GM21825 (cell line): Measurements from ENCODE around the gene SPATA25.
"Not testable (repeated sequence)": the region's sequence is repeated elsewhere in the genome, so short reads cannot be mapped to it uniquely, and the experiment has no call there.

Experiments used
- ATAC-seq: cut with Tn5 transposase; IDR thresholded peaks from one replicate; pipeline ENCODE4 v1.9.1; 2021; ENCODE audit warnings: mild to moderate bottlenecking, moderate library complexity; ENCODE audit not compliant: unreplicated experiment

SPATA25 gene

DNA sequence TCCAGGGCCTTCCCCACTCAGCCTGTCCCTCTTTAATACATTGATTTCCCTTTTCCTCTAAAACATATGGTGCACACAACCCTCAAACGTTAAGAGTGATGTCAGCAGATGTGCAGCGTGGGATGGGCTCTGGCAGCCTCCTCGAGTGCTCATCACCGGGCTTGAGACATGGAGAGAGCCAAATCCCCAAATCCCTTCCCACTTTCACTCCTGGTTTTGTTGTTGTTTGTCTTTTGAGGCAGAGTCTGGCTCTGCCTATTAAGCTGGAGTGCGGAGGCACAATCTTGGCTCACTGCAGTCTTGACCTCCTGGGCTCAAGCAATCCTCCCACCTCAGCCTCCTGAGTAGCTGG, 30.3 kb upstream of the SPATA25 start:
- ATAC-seq, result no peak

DNA sequence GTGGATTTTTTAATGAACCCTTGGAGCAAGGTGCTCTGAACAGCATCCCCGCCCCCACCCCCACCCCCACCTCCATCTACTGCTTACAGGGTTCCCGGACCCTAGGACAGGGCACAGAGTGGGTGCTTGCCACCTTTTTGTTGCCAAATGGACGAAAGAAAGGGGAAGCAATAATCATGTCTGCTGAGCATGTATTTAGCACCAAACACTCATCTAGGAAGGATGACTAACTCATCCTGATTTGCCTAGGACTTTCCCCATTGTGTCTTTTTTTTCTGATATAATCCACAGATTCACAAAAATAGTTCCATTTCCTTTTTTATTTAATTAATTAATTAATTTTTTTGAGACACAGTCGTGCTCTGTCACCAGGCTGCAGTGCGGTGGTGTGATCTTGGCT, 25.7 kb upstream of the SPATA25 start:
- ATAC-seq, result no peak

DNA sequence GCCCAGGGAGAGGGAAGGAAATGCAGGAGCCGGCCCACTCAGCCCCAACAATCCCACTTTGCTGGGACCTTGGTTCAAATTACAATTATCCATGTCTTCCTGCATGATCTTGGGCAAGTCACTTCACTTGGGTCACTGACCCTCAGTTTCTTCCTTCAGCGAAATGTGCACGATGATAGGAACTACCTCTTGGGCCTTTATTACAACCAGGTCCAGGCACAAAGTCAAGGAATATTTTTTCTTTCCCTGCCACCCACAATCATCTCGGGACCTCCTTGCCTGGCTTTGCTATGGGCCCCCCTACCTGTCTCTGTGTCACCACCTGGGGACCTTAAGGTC, 24.9 kb upstream of the SPATA25 start:
- ATAC-seq, result no peak

DNA sequence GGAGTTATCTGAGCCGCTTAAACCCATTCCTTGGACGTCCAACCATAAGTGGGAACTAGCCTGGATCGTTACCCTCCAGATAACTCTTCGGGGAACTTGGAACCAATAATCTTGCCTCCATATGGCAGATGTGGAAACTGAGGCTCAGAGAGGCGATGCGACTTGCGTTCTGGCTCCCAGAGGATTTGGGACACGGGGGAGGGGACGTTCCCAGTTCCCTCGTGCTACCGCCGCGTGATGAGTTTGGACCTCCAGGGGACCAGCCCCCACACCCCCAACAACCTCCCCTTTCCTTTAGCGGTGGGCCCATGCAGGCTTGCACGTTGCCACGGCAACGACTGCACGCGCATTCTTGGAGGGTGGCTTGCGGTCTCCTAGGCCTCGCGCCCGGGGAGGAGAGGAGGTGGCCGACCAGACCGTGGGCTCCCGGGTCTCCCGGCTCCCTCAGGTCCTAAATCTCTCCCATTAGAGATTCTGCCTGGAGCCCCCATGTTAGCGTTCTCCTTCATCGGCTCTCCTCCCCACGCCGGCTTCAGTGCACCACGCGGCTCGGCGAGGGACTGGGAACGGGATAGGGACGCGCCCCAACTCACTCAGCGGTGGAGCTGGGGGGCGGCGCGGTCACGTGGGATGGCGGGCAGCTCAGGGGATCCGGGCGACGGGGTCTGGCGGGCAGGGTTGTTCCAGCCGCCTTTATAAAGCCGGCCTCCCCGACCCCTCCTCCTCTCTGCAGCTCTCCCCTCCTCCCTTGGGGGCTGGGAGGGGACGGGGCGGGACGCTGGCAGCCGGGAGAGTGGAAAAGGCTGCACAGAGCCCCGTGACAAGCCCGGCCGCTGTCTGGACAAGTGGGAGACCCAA, 24.3 kb upstream of the SPATA25 start, which contains the start of gene PLTP:
Gene PLTP, minus strand, starts transcription at position 670 of the 858 bp plus-strand sequence. CDS start 703 bp downstream, outside the sequence.
- ATAC-seq, result no peak

DNA sequence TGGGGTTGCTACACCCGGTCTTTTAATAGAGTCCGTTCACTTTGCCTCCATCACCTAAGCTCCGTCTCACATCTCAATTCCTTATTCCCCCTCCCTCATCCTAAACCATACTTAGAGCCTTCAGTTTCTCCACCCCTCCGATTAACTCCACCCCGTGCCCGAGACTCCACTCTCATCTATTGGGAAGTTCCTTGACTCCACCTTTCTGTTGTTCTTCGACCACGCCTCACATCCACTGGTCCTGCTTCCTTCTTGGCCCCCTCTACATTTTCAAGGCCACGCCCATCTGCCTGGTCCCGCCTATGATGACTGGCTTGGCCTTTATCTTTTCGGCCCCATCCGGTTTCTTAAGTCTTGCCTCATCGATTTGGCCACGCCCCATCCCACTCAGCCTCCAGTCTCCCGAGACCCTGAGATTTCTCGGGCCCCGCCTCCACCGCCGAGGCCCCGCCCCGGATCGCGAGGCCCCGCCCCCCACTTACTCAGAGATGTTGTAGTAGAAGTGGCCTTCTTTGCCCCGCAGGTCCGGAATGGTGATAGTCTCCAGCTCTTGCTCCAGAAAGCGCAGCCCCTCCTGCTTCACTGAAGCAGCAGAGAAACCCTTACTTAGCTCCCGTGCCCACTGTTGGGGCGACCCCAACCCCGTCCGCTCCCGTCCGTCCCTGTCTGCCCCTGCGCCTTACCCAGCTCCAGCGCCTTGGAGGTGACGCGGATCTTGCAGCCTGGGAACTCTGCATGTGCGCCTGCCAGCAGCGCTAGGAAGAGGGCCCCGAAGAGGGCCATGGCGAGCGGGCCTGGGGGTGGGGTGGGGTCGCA, 23.5 kb upstream of the SPATA25 start:
- peak; percentile 81 for ATAC-seq

DNA sequence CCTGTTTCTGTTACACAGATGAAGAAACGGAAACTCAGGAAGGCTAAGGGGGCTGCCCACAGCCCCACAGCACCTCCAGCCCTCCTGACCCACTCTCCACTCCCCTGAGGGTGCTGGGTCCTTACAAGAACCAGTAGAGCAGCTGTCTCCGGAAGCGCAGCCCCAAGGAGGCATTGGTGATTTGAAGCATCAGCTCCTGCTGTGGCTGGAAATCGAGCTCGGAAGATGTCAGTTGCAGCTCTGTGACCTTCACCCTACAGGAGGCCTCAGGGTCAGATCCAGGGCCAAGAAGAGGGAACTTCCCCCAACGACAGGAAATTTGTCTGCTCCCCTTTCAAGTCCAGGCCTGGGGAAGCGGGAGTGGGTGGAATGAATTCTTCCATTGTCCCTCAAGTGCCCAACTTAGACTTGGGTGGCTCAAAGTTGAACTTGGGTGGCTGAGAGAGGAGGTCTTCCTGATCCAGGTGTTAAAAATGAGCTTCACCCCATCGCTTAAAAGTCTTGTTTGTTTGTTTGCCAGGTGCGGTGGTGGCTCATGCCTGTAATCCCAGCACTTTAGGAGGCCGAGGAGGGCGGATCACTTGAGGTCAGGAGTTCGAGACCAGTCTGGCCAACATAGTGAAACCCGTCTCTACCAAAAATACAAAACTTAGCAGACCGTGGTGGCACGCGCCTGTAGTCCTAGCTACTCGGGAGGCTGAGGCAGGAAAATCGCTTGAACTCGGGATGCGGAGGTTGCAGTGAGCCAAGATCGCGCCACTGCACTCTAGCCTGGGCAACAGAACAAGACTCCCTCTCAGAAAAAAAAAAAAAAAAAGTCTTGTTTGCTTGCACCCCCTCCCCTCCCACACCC, 22.6 kb upstream of the SPATA25 start:
- no peak for ATAC-seq

DNA sequence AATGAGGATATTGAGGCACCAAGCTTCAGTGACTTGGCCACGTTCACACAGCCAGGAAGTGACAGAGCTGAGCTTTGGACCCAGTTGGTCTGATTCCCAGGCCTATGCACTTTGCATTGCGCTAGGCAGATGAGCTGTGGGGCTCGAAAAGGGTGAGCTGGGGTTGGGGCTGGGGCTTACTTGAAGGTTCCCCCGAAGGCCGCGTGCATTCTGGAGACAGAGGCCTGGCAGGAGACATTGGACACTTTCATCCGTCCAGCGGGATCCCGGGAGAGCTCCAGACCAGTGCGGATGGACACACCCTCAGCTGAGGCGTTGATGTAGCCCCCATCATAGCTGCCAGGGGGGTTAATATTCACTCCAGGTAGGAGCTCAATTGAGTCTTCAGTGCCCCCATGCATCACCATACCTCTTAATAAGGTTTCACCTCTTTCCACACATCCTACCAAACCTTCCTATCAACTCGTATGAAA, 21.9 kb upstream of the SPATA25 start:
- no peak for ATAC-seq

DNA sequence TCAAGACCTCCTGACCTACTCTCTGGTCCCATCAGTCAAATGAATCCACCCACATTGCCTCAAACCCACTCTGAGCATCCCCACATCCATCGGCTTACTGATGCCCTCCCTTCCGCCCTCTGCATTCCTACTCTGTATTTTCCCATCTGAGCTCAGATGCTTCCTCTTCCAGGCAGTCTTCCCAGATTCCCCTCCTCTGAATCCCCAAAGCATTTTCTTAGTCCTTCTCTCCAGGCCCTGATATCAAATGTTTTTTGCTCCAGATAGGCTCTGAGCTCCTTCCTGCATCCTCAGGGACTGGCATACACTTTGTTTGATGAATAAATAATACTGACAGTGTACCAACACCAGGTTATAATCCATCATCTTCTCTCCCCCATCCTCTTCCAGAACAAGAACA, 20.7 kb upstream of the SPATA25 start:
- no peak for ATAC-seq

DNA sequence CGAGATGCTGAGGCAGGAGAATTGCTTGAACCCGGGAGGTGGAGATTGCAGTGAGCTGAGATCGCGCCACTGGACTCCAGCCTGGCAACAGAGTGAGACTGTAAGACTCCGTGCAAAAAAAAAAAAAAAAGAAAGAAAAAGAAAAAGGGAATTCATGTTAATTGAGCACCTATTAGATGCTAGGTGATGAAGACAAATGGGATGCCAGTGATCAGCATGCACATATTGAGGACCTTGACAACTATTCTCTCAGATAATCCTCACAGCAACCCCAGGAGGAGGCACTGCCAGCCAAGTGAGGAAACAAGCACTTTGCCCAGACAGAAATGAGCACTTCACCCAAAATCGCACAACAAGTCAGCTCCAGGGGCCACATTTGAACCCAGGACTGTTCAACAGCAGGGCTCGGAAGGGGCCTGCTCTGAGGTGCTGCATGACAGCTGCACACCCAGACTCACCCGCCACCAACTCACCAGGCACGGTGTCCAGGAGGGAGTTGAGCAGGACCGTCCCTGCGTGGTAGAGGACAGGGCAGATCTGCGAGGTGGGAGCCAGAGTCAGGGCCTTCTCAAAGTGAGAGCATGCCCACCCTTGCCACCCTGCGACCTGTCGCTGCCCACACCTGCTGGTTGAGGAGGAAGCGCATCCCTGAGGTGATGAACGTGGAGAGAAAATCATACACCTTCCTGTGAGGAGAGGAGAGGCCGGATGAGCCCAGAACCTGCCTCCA, 20.0 kb upstream of the SPATA25 start:
- ATAC-seq, result no peak

DNA sequence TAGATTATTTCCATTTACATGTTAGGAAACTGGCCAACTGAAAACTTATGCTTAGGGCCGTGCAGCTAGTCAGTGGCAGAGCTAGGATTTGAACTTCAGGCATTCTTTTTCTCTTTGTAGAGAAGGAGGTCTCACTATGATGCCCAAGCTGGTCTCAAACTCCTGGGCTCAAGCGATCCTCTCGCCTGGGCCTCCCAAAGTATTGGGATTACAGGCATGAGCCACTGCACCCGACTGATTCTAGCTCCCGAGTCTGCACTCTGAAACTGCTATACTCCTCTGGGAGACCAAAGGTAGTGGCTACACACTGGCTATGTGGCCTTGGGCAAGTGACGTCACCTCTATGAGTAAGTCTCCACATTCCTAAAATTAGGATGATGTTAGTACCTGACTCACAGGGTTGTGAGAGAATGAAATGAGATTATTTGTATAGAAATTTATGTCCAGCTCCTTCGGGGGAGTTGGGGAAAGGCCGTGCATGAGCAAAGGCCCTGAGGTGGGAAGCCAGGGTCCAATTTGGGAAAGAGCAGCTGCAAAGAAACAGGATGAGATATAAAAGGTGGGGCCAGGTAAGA, 18.2 kb upstream of the SPATA25 start:
- no peak for ATAC-seq

DNA sequence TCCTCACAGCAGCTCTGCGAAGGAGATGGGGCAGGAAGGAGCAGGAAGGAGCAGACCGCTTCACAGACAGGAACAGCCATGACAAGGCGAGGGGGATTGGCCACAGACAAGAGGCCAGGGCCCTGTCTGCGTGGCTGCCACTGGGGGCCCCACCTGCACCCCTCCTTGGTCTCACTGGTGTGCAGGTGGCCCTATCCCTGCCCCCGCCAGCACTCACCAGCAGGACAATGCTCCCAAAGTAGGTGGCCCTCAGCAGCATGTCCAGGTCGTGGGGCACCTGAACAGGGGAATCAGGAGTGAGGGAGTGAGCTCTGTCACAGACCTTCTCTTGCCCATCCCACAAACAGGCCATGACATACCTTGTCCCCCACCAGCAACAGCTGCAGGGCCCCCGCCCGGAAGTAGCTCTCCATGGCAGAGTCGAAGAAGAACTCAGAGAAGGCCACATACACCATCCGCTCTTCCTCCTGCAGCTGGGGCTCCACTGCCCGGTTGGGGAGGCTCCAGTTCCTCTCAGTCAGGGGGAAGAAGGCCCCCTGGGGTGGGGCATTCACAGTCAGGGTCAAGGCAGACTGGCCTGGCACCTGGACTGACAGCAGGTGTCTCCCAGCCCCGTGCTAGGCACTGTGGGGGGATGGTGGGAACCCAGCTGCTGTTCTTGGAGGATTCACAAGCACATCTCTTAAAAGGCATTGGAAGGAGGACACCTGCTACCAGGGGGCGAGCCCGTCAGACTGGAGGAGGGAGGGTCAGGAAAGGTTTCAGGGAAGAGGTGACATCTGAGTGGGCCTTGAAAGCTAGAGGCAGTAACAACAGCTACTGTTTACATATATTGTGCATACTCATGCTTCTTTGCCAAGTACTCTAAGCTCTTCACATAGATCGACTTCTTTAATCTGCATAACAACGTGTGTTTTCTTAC, 17.4 kb upstream of the SPATA25 start:
- no peak for ATAC-seq

DNA sequence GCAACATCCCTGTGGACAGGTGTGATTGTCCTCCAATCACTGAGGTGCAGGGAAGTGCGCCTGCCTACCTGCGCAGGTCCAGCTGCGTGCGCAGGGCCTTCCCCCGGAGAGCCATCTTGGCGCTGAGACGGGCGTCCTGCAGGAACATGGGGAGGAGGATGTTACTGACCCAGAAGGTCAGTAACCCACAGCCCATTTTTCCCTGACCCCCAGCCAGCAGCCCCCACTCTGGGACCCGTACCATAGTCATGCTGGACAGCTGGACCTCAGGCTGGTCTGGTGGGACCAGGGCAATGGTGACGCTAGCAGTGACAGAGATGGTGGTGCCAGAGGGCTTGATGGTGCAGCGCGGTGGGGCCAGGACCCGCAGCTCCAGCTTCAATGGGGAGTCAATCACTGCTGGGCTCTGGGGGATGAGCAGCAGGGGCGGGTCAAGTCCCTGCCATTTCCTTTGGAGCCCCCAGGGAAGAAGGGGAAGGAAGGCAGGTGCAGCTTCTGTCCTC, 14.8 kb upstream of the SPATA25 start:
- no peak for ATAC-seq

DNA sequence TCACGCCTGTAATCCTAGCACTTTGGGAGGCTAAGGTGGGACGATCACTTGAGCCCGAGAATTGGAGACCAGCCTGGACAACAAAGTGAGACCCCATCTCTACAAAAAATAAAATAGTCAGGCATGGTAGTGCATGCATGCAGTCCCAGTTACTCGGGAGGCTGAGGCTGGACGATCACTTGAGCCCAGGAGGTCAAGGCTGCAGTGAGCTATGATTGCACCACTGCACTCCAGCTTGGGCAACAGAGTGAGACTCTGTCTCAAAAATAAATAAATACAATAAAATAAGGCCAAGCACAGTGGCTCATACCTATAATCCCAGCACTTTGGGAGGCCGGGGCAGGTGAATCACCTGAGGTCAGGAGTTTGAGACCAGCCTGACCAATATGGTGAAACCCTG, 13.9 kb upstream of the SPATA25 start:
- not testable (repeated sequence) for ATAC-seq

DNA sequence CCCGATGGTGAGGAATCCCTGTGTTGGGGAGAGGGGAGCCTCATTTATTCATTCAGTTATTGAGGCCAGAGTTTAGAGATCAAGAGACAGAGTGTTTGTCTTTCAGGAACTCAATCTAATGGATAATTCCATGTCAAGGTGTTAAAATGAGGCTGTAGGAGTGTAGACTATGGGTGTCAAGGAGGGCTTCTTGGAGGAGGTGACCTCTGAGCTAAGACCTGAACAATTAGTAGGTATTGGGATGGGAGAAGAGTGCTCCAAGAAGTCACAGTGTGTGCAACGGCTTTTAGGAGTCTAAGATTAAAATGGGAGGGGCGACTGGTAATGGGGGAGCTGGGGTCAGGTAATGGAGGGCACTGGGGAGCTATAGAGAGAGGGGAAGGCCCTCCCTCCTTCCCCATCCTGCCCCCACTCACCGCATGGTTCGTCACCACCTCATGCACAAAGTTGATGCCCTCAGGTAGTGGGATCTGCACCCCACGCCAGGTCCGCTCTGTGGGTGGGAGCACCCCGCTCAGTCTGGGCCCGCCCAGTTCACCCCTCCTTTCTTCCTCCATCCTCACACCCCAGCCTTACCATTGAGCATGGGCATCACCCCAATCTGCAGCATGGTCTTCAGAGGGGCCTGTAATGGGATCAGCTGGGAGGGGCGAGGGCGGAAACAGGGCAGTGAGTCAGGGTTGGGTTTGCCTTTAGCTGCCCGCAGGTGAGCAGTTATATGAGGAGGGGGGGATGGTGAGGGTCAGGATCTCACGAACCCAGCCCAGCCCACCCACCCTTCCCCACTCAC, 11.8 kb upstream of the SPATA25 start:
- no peak for ATAC-seq

DNA sequence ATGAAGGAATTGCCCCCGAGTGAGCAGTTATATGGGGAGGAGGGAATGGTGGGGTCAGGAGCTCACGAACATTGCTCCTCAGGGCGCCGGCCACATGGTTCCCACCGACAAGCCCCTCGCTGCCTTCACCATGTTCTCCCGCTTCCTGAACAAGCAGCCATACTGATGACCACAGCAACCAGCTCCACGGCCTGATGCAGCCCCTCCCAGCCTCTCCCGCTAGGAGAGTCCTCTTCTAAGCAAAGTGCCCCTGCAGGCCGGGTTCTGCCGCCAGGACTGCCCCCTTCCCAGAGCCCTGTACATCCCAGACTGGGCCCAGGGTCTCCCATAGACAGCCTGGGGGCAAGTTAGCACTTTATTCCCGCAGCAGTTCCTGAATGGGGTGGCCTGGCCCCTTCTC, 10.9 kb upstream of the SPATA25 start:
- no peak for ATAC-seq

DNA sequence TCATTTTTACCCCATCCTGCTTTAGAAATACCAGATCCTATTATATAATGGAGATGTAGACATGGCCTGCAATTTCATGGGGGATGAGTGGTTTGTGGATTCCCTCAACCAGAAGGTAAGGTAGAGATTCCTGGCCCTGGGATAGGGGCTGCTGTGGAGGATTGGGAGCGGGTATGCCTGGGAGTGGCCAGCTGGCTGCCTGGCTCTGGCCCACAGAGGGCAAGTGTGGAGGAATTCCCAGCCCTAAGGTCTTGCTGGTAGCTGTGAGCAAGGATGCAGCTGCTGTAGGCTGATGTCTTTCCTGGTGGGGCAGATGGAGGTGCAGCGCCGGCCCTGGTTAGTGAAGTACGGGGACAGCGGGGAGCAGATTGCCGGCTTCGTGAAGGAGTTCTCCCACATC, 10.3 kb upstream of the SPATA25 start:
- ATAC-seq, result no peak

DNA sequence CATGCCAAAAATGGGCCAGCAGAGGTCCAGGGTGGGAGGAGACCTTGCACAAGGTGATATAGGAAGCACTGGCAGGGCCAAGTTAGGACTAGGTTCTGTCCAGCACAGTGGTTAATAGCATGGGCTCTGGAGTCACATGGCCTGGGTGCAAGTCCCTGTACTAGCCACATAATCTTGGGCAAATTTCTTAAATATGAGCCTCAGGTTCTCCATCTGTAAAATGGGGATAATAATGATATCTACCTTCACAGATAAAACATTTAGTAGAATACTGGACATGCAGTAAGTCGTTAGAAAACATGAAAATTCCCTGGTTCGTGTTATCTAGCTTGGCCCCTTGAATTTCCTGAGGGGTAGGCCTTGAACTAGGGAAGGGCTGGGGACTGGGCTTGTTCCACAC, 9.9 kb upstream of the SPATA25 start:
- no peak for ATAC-seq

DNA sequence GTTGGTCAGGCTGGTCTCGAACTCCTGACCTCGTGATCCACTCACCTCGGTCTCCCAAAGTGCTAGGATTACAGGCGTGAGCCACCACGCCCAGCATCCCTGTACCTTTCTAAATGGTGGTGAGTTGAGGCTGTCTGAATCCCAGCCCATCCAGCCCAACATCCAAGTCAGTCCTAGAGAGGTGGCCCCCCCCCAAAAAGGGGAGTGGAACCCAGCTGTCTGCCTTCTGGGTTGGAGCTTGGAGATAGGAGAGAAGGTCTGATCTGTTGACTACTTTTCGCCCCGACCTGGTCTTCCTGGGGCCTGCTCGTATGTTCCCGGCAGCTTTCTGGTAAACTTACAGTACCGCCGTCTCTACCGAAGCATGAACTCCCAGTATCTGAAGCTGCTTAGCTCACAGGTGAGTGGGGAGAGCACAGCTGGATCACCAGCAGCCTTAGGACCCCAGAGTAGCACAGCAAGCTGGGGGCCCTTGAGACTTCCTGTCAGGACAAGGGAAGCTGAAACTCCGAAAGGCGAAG, 9.3 kb upstream of the SPATA25 start:
- no peak for ATAC-seq
